GM12878 (cell line): ENCODE results near the gene ZFR. TPM values are rescaled to one million over a fixed set of nuclear protein-coding genes. Genes with fewer than 3 reads are reported as not detected.

Source experiments
- ATAC-seq: fragments of 200-7000 bp; cut with Tn5 transposase; 3 replicates; pipeline ENCODE4 v1.9.1; 2020; ENCODE audit warnings: mild to moderate bottlenecking, moderate library complexity
- BruUV-seq: library from RNA; stranded (reverse); fragments of 400-500 nt; replicated peaks from 2 replicates; lab custom pipeline; 2021; lab: Mats Ljungman, UMichigan
- CTCF ChIA-PET: fragments of 300-600 bp; sonication (Branson Sonifier 250); formaldehyde crosslinking; extraction: SDS; loops from one replicate; lab custom pipeline; 2021; ENCODE audit warnings: inconsistent platforms; lab: Yijun Ruan, JAX
- POLR2A ChIA-PET: fragments of 350-600 bp; formaldehyde crosslinking; extraction: SDS; loops from one replicate; lab custom pipeline; 2021; ENCODE audit warnings: inconsistent platforms; lab: Charles Lee
- RAD21 ChIA-PET: fragments of 300-600 bp; sonication (Branson Sonifier 250); formaldehyde crosslinking; loops from one replicate; lab custom pipeline; 2023; ENCODE audit warnings: antibody characterized with exemption; ENCODE audit not compliant: unreplicated experiment; lab: Charles Lee
- SMC1A ChIA-PET: fragments of 300-600 bp; sonication (Branson Sonifier 250); formaldehyde crosslinking; loops from one replicate; lab custom pipeline; 2023; ENCODE audit not compliant: unreplicated experiment, uncharacterized antibody; lab: Charles Lee
- DNase-seq: peaks from one replicate; pipeline ENCODE4 v3.0.0-alpha.2; 2011; ENCODE audit warnings: low read depth, low spot score
- FAIRE-seq: peaks from 3 replicates; lab custom pipeline; 2011; peaks lifted over from hg19 to GRCh38; lab: Jason Lieb, UNC
- H2AFZ ChIP-seq: 2 replicates; pipeline ENCODE4 v1.6.0; 2011; ENCODE audit warnings: low read depth, low read length, control low read depth; ENCODE audit not compliant: control insufficient read depth
- H3K27ac ChIP-seq: 2 replicates; pipeline ENCODE4 v1.5.1; 2011; ENCODE audit warnings: control low read depth; ENCODE audit not compliant: control insufficient read depth, insufficient read depth
- H3K27me3 ChIP-seq, 2 experiments: replicated peaks in 1 of 2; 2 replicates each; pipeline versions ENCODE4 v1.6.0 to v1.6.1; 2011; ENCODE audit warnings: low read length in 1 of 2; ENCODE audit not compliant: control insufficient read depth in 2 of 2, insufficient read depth in 2 of 2
- H3K36me3 ChIP-seq, 2 experiments: 2 replicates each; pipeline ENCODE4 v1.5.1; 2011; ENCODE audit warnings: low read length in 1 of 2; ENCODE audit not compliant: control insufficient read depth in 2 of 2, insufficient read depth in 2 of 2
- H3K4me1 ChIP-seq: 2 replicates; pipeline ENCODE4 v1.6.1; 2011; ENCODE audit warnings: mild to moderate bottlenecking, low read length, moderate library complexity, mixed read lengths; ENCODE audit not compliant: control insufficient read depth, insufficient read depth
- H3K4me2 ChIP-seq: 2 replicates; pipeline ENCODE4 v1.6.0; 2011; ENCODE audit warnings: control low read depth; ENCODE audit not compliant: control insufficient read depth, insufficient read depth
- H3K4me3 ChIP-seq: fragments of 200-600 bp; sonication (generic); 2 replicates; pipeline ENCODE4 v1.5.1; 2016
- H3K79me2 ChIP-seq: 2 replicates; pipeline ENCODE4 v1.6.0; 2011; ENCODE audit warnings: low read length; ENCODE audit not compliant: control insufficient read depth, insufficient read depth
- H3K9ac ChIP-seq: 2 replicates; pipeline ENCODE4 v1.8.0; 2011; ENCODE audit warnings: low read length, control low read depth, mixed read lengths; ENCODE audit not compliant: control insufficient read depth, insufficient read depth
- H3K9me3 ChIP-seq: replicated peaks from 3 replicates; pipeline ENCODE4 v1.5.1; 2011; ENCODE audit warnings: mild to moderate bottlenecking, low read length; ENCODE audit not compliant: control insufficient read depth, insufficient read depth
- H4K20me1 ChIP-seq: 2 replicates; pipeline ENCODE4 v1.6.0; 2011; ENCODE audit not compliant: control insufficient read depth, insufficient read depth
- CHD1 ChIP-seq: IDR thresholded peaks from 2 replicates; pipeline ENCODE4 v1.6.1; 2012; ENCODE audit warnings: low read depth, low read length, improper control_type of control experiment
- DPF2 ChIP-seq: fragments of 450-650 bp; IDR thresholded peaks from 2 replicates; pipeline ENCODE4 v1.6.1; 2017; ENCODE audit warnings: mild to moderate bottlenecking
- EED ChIP-seq: sonication (generic); IDR thresholded peaks from 2 replicates; pipeline ENCODE4 v1.6.1; 2016; ENCODE audit warnings: antibody characterized with exemption, low read depth
- HDAC6 ChIP-seq: fragments of 200-600 bp; sonication (generic); IDR thresholded peaks from one replicate; pipeline ENCODE4 v1.8.0; 2017; ENCODE audit warnings: antibody characterized with exemption; ENCODE audit not compliant: unreplicated experiment
- KLF5 ChIP-seq: fragments of 450-650 bp; IDR thresholded peaks from 2 replicates; pipeline ENCODE4 v1.6.1; 2014; ENCODE audit warnings: mild to moderate bottlenecking; ENCODE audit not compliant: partially characterized antibody
- MYB ChIP-seq: fragments of 150-350 bp; IDR thresholded peaks from 2 replicates; pipeline ENCODE4 v1.6.1; 2014; ENCODE audit warnings: mild to moderate bottlenecking, low read depth, low read length, borderline replicate concordance
- WGBS: methylation state at CpG from one replicate; pipeline ENCODE4 v1.1.6; 2016; ENCODE audit warnings: low lambda C conversion rate; ENCODE audit not compliant: insufficient replicate concordance, insufficient coverage; ENCODE audit errors: missing lambda C conversion rate; 5-methylcytosine and 5-hydroxymethylcytosine counted together
- in situ Hi-C: fragments of 300-500 bp; cut with MboI; formaldehyde crosslinking; loops from 9 replicates; pipeline ENCODE4 v1.14.3; 2018; ENCODE audit warnings: mixed read lengths
- intact Hi-C: fragments of 100-400 bp; cut with micrococcal nuclease; formaldehyde crosslinking; loops from one replicate; pipeline ENCODE4 v1.14.2; 2022; ENCODE audit not compliant: unreplicated experiment
- polyA plus RNA-seq, 11 experiments: library from polyadenylated mRNA; depleted of rRNA in 4 of 11; unstranded in 6 of 11; stranded (reverse) in 5 of 11; fragments of >200 nt; fragmentation: Nextera tagmentation in 4 of 11; fragmentation: Illumina TruSeq in 1 of 11; extraction: Ambion mirVana in 4 of 11; extraction: Trizol in 1 of 11; gene quantifications; 1 replicate in 1 of 11; 2 replicates in 10 of 11; pipeline versions ENCODE4 v1.2.1 to v1.2.3, GENCODE V29; 2011 to 2016; ENCODE audit warnings: inconsistent platforms in 2 of 11, missing spikeins in 2 of 11, low read depth in 1 of 11
- total RNA-seq, 4 experiments: library from RNA; depleted of rRNA in 3 of 4; stranded (reverse); fragments of >200 nt in 3 of 4; fragmentation: Illumina TruSeq in 1 of 4; extraction: Trizol in 1 of 4; gene quantifications; 2 replicates each; pipeline versions ENCODE4 v1.2.1 to v1.2.3, GENCODE V29; 2013 to 2021
- TF ChIP-seq, protein P1 (sequence below): IDR thresholded peaks from 2 replicates; pipeline ENCODE4 v1.6.1; 2012; ENCODE audit warnings: low read length, inconsistent platforms
- TF ChIP-seq, protein P2 (sequence below): fragments of 450-650 bp; IDR thresholded peaks from 2 replicates; pipeline ENCODE4 v1.6.1; 2014; ENCODE audit warnings: mild to moderate bottlenecking
- TF ChIP-seq, protein P3 (sequence below): fragments of 450-650 bp; IDR thresholded peaks from 2 replicates; pipeline ENCODE4 v1.6.1; 2017; ENCODE audit warnings: antibody characterized with exemption, mild to moderate bottlenecking, moderate library complexity
- TF ChIP-seq, protein P4 (sequence below), 3 experiments: IDR thresholded peaks in 2 of 3; conservative IDR thresholded peaks in 1 of 3; 2 replicates each; pipeline ENCODE4 v1.5.1; 2011; ENCODE audit warnings: low read depth in 3 of 3, low read length in 3 of 3, mild to moderate bottlenecking in 3 of 3, control low read depth in 2 of 3, moderate library complexity in 2 of 3, inconsistent platforms in 1 of 3, mixed read lengths in 1 of 3; ENCODE audit not compliant: control insufficient read depth in 2 of 3, insufficient read depth in 1 of 3; ENCODE audit errors: extremely low read depth in 1 of 3
- TF ChIP-seq, protein P5 (sequence below): fragments of 150-350 bp; IDR thresholded peaks from 2 replicates; pipeline ENCODE4 v1.6.1; 2016; ENCODE audit warnings: low read depth, low read length

The ZFR gene
- total and polyA plus RNA-seq, 10 of the 15 experiments (the other 5 are each of a cell fraction or from before 2014, with no cell fraction given): 33.7 to 90.6 (median 72.9) TPM

DNA sequence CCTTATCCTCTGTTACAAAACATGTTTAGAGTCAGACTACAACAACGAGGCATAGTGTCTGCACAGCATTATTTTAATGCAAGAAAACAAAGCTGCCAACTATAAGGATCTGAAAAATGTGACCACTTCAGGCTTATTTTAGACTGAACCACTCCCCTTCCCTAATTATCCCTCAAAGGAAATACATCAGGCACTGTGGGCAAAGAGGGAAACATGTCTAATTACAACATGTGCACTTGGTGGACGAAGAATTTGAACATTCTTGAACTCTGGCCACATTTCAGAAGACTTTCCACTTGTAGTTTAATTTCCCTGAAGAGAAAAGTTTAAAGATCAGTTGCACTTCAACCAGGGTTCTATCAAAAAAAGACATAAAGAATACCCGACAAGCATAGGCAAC is 135.6 kb downstream of the ZFR start:
- SMC1A ChIA-PET: interaction anchor here (1.5 to 2.5 kb wide), 4 partner anchors 11 to 37 kb away, joined by 3 to 10 read pairs (median 5); no protein-coding TSS in a partner anchor
- intact Hi-C loops (no loop called here), in situ Hi-C loops (no loop called here)
- RAD21 ChIA-PET: interaction anchor here (0.7 to 1.0 kb wide), 2 partner anchors 28 to 216 kb away, joined by 3 read pairs; no protein-coding TSS in a partner anchor
- POLR2A ChIA-PET: interaction anchor here (1.3 kb wide), 1 partner anchor 33 kb away, joined by 3 read pairs; no protein-coding TSS in a partner anchor
- no peak overlapping the region for H3K27ac ChIP-seq
- no peak overlapping the region for H3K4me2 ChIP-seq
- no peaks in the 10 kb centered on the region for H3K9me3 ChIP-seq
- H3K79me2 ChIP-seq: peaks cover 40% of the 10 kb centered on the region
- DNase-seq (no peak), FAIRE-seq (no peak), ATAC-seq (no peak)
- H3K4me1 ChIP-seq: peaks cover 13% of the 10 kb centered on the region
- no peaks in the 10 kb centered on the region for H4K20me1 ChIP-seq
- 77% methylated on average over 3 of the region's 3 CpGs for WGBS
- BruUV-seq: no TSS peak
- H3K4me3 ChIP-seq: no peak overlapping the region
- no peak overlapping the region for H2AFZ ChIP-seq
- CTCF ChIA-PET: interaction anchor here (0.8 to 1.0 kb wide), 2 partner anchors 23 to 29 kb away, joined by 3 read pairs; no protein-coding TSS in a partner anchor
- no peaks in the 10 kb centered on the region for H3K27me3 ChIP-seq
- H3K9ac ChIP-seq: no peak overlapping the region
- no peaks in the 10 kb centered on the region; a peak in 1 of 4 replicates for H3K36me3 ChIP-seq
- TF ChIP-seq HDAC6 (no peak), EED (no peak), CHD1 (no peak), MYB (no peak), KLF5 (no peak), DPF2 (no peak)
- TF ChIP-seq, protein P1, sequence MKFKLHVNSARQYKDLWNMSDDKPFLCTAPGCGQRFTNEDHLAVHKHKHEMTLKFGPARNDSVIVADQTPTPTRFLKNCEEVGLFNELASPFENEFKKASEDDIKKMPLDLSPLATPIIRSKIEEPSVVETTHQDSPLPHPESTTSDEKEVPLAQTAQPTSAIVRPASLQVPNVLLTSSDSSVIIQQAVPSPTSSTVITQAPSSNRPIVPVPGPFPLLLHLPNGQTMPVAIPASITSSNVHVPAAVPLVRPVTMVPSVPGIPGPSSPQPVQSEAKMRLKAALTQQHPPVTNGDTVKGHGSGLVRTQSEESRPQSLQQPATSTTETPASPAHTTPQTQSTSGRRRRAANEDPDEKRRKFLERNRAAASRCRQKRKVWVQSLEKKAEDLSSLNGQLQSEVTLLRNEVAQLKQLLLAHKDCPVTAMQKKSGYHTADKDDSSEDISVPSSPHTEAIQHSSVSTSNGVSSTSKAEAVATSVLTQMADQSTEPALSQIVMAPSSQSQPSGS: no peak
- TF ChIP-seq, protein P2, sequence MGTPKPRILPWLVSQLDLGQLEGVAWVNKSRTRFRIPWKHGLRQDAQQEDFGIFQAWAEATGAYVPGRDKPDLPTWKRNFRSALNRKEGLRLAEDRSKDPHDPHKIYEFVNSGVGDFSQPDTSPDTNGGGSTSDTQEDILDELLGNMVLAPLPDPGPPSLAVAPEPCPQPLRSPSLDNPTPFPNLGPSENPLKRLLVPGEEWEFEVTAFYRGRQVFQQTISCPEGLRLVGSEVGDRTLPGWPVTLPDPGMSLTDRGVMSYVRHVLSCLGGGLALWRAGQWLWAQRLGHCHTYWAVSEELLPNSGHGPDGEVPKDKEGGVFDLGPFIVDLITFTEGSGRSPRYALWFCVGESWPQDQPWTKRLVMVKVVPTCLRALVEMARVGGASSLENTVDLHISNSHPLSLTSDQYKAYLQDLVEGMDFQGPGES: no peak
- TF ChIP-seq, protein P3, sequence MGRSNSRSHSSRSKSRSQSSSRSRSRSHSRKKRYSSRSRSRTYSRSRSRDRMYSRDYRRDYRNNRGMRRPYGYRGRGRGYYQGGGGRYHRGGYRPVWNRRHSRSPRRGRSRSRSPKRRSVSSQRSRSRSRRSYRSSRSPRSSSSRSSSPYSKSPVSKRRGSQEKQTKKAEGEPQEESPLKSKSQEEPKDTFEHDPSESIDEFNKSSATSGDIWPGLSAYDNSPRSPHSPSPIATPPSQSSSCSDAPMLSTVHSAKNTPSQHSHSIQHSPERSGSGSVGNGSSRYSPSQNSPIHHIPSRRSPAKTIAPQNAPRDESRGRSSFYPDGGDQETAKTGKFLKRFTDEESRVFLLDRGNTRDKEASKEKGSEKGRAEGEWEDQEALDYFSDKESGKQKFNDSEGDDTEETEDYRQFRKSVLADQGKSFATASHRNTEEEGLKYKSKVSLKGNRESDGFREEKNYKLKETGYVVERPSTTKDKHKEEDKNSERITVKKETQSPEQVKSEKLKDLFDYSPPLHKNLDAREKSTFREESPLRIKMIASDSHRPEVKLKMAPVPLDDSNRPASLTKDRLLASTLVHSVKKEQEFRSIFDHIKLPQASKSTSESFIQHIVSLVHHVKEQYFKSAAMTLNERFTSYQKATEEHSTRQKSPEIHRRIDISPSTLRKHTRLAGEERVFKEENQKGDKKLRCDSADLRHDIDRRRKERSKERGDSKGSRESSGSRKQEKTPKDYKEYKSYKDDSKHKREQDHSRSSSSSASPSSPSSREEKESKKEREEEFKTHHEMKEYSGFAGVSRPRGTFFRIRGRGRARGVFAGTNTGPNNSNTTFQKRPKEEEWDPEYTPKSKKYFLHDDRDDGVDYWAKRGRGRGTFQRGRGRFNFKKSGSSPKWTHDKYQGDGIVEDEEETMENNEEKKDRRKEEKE: no peak
- TF ChIP-seq, protein P4, sequence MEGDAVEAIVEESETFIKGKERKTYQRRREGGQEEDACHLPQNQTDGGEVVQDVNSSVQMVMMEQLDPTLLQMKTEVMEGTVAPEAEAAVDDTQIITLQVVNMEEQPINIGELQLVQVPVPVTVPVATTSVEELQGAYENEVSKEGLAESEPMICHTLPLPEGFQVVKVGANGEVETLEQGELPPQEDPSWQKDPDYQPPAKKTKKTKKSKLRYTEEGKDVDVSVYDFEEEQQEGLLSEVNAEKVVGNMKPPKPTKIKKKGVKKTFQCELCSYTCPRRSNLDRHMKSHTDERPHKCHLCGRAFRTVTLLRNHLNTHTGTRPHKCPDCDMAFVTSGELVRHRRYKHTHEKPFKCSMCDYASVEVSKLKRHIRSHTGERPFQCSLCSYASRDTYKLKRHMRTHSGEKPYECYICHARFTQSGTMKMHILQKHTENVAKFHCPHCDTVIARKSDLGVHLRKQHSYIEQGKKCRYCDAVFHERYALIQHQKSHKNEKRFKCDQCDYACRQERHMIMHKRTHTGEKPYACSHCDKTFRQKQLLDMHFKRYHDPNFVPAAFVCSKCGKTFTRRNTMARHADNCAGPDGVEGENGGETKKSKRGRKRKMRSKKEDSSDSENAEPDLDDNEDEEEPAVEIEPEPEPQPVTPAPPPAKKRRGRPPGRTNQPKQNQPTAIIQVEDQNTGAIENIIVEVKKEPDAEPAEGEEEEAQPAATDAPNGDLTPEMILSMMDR (IDR thresholded peaks at IDR 0.05 in 2 of 3, conservative IDR thresholded peaks at IDR 0.05 in 1 of 3; ENCODE audit: control insufficient read depth in 2 of 3, extremely low read depth in 1 of 3, insufficient read depth in 1 of 3, low read depth in 3 of 3, low read length in 3 of 3): no peak
- TF ChIP-seq, protein P5, sequence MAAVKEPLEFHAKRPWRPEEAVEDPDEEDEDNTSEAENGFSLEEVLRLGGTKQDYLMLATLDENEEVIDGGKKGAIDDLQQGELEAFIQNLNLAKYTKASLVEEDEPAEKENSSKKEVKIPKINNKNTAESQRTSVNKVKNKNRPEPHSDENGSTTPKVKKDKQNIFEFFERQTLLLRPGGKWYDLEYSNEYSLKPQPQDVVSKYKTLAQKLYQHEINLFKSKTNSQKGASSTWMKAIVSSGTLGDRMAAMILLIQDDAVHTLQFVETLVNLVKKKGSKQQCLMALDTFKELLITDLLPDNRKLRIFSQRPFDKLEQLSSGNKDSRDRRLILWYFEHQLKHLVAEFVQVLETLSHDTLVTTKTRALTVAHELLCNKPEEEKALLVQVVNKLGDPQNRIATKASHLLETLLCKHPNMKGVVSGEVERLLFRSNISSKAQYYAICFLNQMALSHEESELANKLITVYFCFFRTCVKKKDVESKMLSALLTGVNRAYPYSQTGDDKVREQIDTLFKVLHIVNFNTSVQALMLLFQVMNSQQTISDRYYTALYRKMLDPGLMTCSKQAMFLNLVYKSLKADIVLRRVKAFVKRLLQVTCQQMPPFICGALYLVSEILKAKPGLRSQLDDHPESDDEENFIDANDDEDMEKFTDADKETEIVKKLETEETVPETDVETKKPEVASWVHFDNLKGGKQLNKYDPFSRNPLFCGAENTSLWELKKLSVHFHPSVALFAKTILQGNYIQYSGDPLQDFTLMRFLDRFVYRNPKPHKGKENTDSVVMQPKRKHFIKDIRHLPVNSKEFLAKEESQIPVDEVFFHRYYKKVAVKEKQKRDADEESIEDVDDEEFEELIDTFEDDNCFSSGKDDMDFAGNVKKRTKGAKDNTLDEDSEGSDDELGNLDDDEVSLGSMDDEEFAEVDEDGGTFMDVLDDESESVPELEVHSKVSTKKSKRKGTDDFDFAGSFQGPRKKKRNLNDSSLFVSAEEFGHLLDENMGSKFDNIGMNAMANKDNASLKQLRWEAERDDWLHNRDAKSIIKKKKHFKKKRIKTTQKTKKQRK: no peak
